Measurements from ENCODE around the gene DIMT1. TPM values are rescaled to one million over a fixed set of nuclear protein-coding genes. Genes with fewer than 3 reads are reported as not detected.

Gene DIMT1
- total RNA-seq, 1 donor from 2014 or later, result 18.8 TPM

- ATAC-seq (no peak), DNase-seq (no peak)
- intact Hi-C loops (cut with micrococcal nuclease), result no loop called here
Measured at GRCh38 chr5:62374090-62374489, 29.6 kb downstream of the DIMT1 start.

GRCh38 chr5:62373382-62373781 is 30.3 kb downstream of the DIMT1 start:
- ATAC-seq (no peak), DNase-seq (no peak)
- intact Hi-C loops (cut with micrococcal nuclease), result no loop called here

GRCh38 chr5:62372600-62372999 is 31.1 kb downstream of the DIMT1 start:
- no peak for DNase-seq
- intact Hi-C loops (cut with micrococcal nuclease), result no loop called here
- ATAC-seq, result no peak

- intact Hi-C loops (cut with micrococcal nuclease), result no loop called here
- no peak for DNase-seq
- no peak for ATAC-seq
Measured at GRCh38 chr5:62371409-62371808, 32.3 kb downstream of the DIMT1 start.

GRCh38 chr5:62369039-62369438 is 34.7 kb downstream of the DIMT1 start:
- DNase-seq (no peak), ATAC-seq (no peak)
- intact Hi-C loops (cut with micrococcal nuclease), result no loop called here

- intact Hi-C loops (cut with micrococcal nuclease), result no loop called here
- ATAC-seq (no peak), DNase-seq (no peak)
Measured at GRCh38 chr5:62362701-62363100, 41.0 kb downstream of the DIMT1 start.

GRCh38 chr5:62354028-62354874 is 49.5 kb downstream of the DIMT1 start:
- DNase-seq (no peak), ATAC-seq (peak; percentile 44)
- intact Hi-C loops (cut with micrococcal nuclease), result loop anchor here (10.0 kb wide), 1 partner anchor 129 kb away; no protein-coding TSS in a partner anchor

GRCh38 chr5:62348723-62349481 is 54.8 kb downstream of the DIMT1 start:
- no peak for ATAC-seq
- intact Hi-C loops (cut with micrococcal nuclease), result no loop called here
- no peak for DNase-seq

GRCh38 chr5:62347928-62348327 is 55.8 kb downstream of the DIMT1 start:
- ATAC-seq (no peak), DNase-seq (no peak)
- intact Hi-C loops (cut with micrococcal nuclease), result no loop called here

GRCh38 chr5:62346748-62347147 is 57.0 kb downstream of the DIMT1 start:
- ATAC-seq (no peak), DNase-seq (no peak)
- intact Hi-C loops (cut with micrococcal nuclease), result no loop called here

- intact Hi-C loops (cut with micrococcal nuclease), result no loop called here
- ATAC-seq (no peak), DNase-seq (no peak)
Measured at GRCh38 chr5:62343428-62343827, 60.3 kb downstream of the DIMT1 start.

- intact Hi-C loops (cut with micrococcal nuclease), result no loop called here
- DNase-seq, result no peak
- ATAC-seq, result no peak
Measured at GRCh38 chr5:62342476-62342837, 61.2 kb downstream of the DIMT1 start.

- DNase-seq (no peak), ATAC-seq (no peak)
- intact Hi-C loops (cut with micrococcal nuclease), result no loop called here
Measured at GRCh38 chr5:62341783-62342475, 61.8 kb downstream of the DIMT1 start.

GRCh38 chr5:62340979-62341378 is 62.7 kb downstream of the DIMT1 start:
- intact Hi-C loops (cut with micrococcal nuclease), result no loop called here
- no peak for DNase-seq
- no peak for ATAC-seq

GRCh38 chr5:62340392-62340791 is 63.3 kb downstream of the DIMT1 start:
- no peak for DNase-seq
- intact Hi-C loops (cut with micrococcal nuclease), result no loop called here
- ATAC-seq, result no peak

Other genes starting within 250 kb of the DIMT1 start
- gene KIF2A, start 97.7 kb downstream of the DIMT1 start, total RNA-seq, result 9.3 TPM
- 38.9 TPM for gene IPO11, start 8.9 kb upstream of the DIMT1 start, total RNA-seq
- 1.4 TPM for gene LRRC70, start 174.9 kb upstream of the DIMT1 start, total RNA-seq